Measurements from ENCODE around the gene TLDC2.

DNA sequence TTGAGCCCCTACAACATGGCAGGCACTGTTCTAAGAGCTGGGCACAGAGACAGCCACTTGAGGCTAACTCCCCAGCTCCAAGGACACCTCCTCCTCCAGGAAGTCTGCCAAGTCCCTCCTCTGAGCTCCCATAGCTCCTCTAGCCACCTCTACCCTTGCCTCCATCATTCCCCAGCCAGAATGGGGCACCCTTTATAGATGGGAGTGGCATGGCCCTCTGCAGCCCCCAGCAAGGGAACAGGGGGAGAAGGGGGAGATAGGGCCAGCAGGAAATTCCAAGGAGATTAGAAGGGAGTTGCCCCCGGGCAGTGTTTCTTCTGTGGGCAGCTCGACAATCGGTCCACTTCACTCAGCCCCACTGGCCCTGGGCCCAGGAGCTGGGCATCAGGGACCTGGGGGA is 19.7 kb upstream of the TLDC2 start:
- no peak for TF ChIP-seq ZNF274 (IDR thresholded peaks at IDR 0.05; ENCODE audit: low read depth, low read length)
- TF ChIP-seq POLR2AphosphoS5 (IDR thresholded peaks at IDR 0.05; ENCODE audit: low read depth, low read length) = no peak
- no peak for TF ChIP-seq POLR2A (IDR thresholded peaks at IDR 0.05; ENCODE audit: borderline replicate concordance, extremely low read depth, insufficient read depth, insufficient read length)
- TF ChIP-seq CTCF (IDR thresholded peaks at IDR 0.05 in 2 of 3, conservative IDR thresholded peaks at IDR 0.05 in 1 of 3; ENCODE audit: borderline replicate concordance in 1 of 3, insufficient read depth in 1 of 3, low read depth in 2 of 3, low read length in 2 of 3) = no peak
- no peak for TF ChIP-seq EZH2 (IDR thresholded peaks at IDR 0.05)
